Common myeloid progenitor, CD34-positive (primary cell): Measurements from ENCODE around the gene MRPS25.
"Not testable (repeated sequence)": the region's sequence is repeated elsewhere in the genome, so short reads cannot be mapped to it uniquely, and the experiment has no call there.

ENCODE experiments used
- CTCF ChIA-PET: fragments of 350-600 bp; sonication (Branson Sonifier 250); formaldehyde crosslinking; loops from one replicate; lab custom pipeline; 2021; ENCODE audit warnings: antibody characterized with exemption; lab: Charles Lee
- POLR2A ChIA-PET: fragments of 350-600 bp; sonication (Branson Sonifier 250); formaldehyde crosslinking; loops from one replicate; lab custom pipeline; 2021; ENCODE audit warnings: antibody characterized with exemption; lab: Charles Lee
- DNase-seq, 3 donors: peaks; one replicate each; pipeline versions ENCODE4 v3.0.0 to v3.0.0-alpha.2; 2013
- H3K27ac ChIP-seq, 2 experiments: 1 replicate in 1 of 2; 2 replicates in 1 of 2; pipeline ENCODE4 v1.7.0; 2013; ENCODE audit warnings: inconsistent platforms in 2 of 2, low read length in 2 of 2, mild to moderate bottlenecking in 2 of 2, low read depth in 1 of 2, moderate library complexity in 1 of 2; ENCODE audit not compliant: severe bottlenecking in 2 of 2, insufficient read depth in 1 of 2, poor library complexity in 1 of 2
- H3K27me3 ChIP-seq, 5 experiments: replicated peaks in 2 of 5; 1 replicate in 3 of 5; 2 replicates in 2 of 5; pipeline versions ENCODE4 v1.6.1 to v1.7.0; 2013; ENCODE audit warnings: low read length in 4 of 5, mild to moderate bottlenecking in 2 of 5, moderate library complexity in 2 of 5, inconsistent platforms in 1 of 5; ENCODE audit not compliant: insufficient read depth in 5 of 5, control insufficient read depth in 4 of 5
- H3K36me3 ChIP-seq, 4 experiments: 1 replicate in 2 of 4; 2 replicates in 2 of 4; pipeline versions ENCODE4 v1.6.1 to v1.7.0; 2013; ENCODE audit warnings: low read length in 3 of 4, control low read depth in 1 of 4, mild to moderate bottlenecking in 1 of 4; ENCODE audit not compliant: control insufficient read depth in 4 of 4, insufficient read depth in 4 of 4
- H3K4me1 ChIP-seq, 4 experiments: 1 replicate in 3 of 4; 2 replicates in 1 of 4; pipeline versions ENCODE4 v1.6.1 to v1.7.1; 2013; ENCODE audit warnings: low read length in 3 of 4, mild to moderate bottlenecking in 3 of 4, control low read depth in 1 of 4, inconsistent platforms in 1 of 4, moderate library complexity in 1 of 4; ENCODE audit not compliant: control insufficient read depth in 4 of 4, insufficient read depth in 4 of 4; ENCODE audit errors: control extremely low read depth in 1 of 4
- H3K4me3 ChIP-seq, 7 experiments: 1 replicate in 4 of 7; 2 replicates in 3 of 7; pipeline versions ENCODE4 v1.5.1 to v1.7.0; 2013; ENCODE audit warnings: mild to moderate bottlenecking in 7 of 7, low read length in 6 of 7, moderate library complexity in 6 of 7, inconsistent platforms in 2 of 7, low read depth in 2 of 7, control low read depth in 1 of 7; ENCODE audit not compliant: insufficient read depth in 4 of 7, control insufficient read depth in 1 of 7; ENCODE audit errors: extremely low read depth in 1 of 7
- H3K9me3 ChIP-seq, 5 experiments: 1 replicate in 4 of 5; 2 replicates in 1 of 5; pipeline versions ENCODE4 v1.6.1 to v1.7.1; 2013; ENCODE audit warnings: low read length in 4 of 5, mild to moderate bottlenecking in 2 of 5, inconsistent platforms in 1 of 5, low read depth in 1 of 5, moderate library complexity in 1 of 5; ENCODE audit not compliant: control insufficient read depth in 4 of 5, insufficient read depth in 2 of 5; ENCODE audit errors: control extremely low read depth in 1 of 5
- WGBS: methylation state at CpG from one replicate; pipeline ENCODE4 v1.1.5; 2013; ENCODE audit not compliant: insufficient coverage; 5-methylcytosine and 5-hydroxymethylcytosine counted together

The MRPS25 gene

DNA sequence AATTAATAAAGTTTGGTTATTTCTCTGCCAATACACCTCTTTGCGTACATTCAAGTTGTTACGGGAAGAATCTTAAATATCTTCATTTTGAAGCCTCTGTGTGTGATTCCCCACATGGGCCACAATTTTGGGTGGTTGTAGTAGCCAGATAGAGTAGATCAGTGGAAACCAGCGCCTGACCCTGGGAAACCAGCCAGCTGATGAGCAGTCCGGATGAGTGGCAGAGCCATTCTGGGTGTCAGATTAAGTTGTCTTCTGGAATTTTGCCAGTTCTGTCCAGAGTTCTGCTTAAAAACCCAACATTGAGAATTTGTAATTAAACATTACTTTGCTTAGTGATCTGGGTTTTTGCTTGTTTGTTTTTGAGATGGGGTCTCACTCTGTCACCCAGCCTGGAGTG, 49.7 kb downstream of the MRPS25 start:
- WGBS: 98% methylated on average over 4 of the region's 4 CpGs
- H3K4me1 ChIP-seq: no peaks in the 10 kb centered on the region
- no peak overlapping the region for H3K27ac ChIP-seq
- no peak for DNase-seq
- H3K9me3 ChIP-seq: no peaks in the 10 kb centered on the region
- no peak overlapping the region for H3K4me3 ChIP-seq
- CTCF ChIA-PET: interaction anchor here (0.6 to 1.2 kb wide), 3 partner anchors 26 to 106 kb away, joined by 3 read pairs; no protein-coding TSS in a partner anchor
- POLR2A ChIA-PET: no interaction called here
- H3K36me3 ChIP-seq: peaks cover 42 to 77% (median 53%) of the 10 kb centered on the region in 4 experiments
- H3K27me3 ChIP-seq: no peaks in the 10 kb centered on the region

GRCh38 chr3:15014606-15015328, 50.3 kb downstream of the MRPS25 start:
- POLR2A ChIA-PET: no interaction called here
- H3K4me1 ChIP-seq: no peaks in the 10 kb centered on the region
- H3K9me3 ChIP-seq: no peaks in the 10 kb centered on the region
- H3K4me3 ChIP-seq: no peak overlapping the region
- 100% methylated on average over 2 of the region's 3 CpGs for WGBS
- no peak overlapping the region for H3K27ac ChIP-seq
- CTCF ChIA-PET: interaction anchor here (0.6 to 1.4 kb wide), 4 partner anchors 26 to 105 kb away, joined by 3 read pairs; no protein-coding TSS in a partner anchor
- no peak for DNase-seq
- H3K27me3 ChIP-seq: no peaks in the 10 kb centered on the region
- peaks cover 36 to 72% (median 50%) of the 10 kb centered on the region in 4 experiments for H3K36me3 ChIP-seq

GRCh38 chr3:15011174-15011573, 53.9 kb downstream of the MRPS25 start:
- POLR2A ChIA-PET: no interaction called here
- peaks cover 39 to 63% (median 44%) of the 10 kb centered on the region in 4 experiments for H3K36me3 ChIP-seq
- no peaks in the 10 kb centered on the region for H3K4me1 ChIP-seq
- CTCF ChIA-PET: interaction anchor here (1.3 kb wide), 1 partner anchor 85 kb away, joined by 3 read pairs; no protein-coding TSS in a partner anchor
- no peak overlapping the region for H3K4me3 ChIP-seq
- no peaks in the 10 kb centered on the region for H3K9me3 ChIP-seq
- peak overlapping the region in 1 of 2 experiments; percentile 1 for H3K27ac ChIP-seq
- H3K27me3 ChIP-seq: no peaks in the 10 kb centered on the region
- peak in 1 of 3 donors; percentile 14 for DNase-seq
- 98% methylated on average over 5 of the region's 5 CpGs for WGBS

GRCh38 chr3:15010664-15011063, 54.5 kb downstream of the MRPS25 start:
- ChIA-PET POLR2A (no interaction called here), CTCF (interaction anchor here (1.3 kb wide), 1 partner anchor 85 kb away, joined by 3 read pairs; no protein-coding TSS in a partner anchor)
- Histone ChIP-seq H3K4me3 (no peak overlapping the region), H3K9me3 (no peaks in the 10 kb centered on the region), H3K27ac (no peak overlapping the region), H3K27me3 (no peaks in the 10 kb centered on the region), H3K4me1 (no peaks in the 10 kb centered on the region), H3K36me3 (peaks cover 36 to 60% (median 44%) of the 10 kb centered on the region in 4 experiments)
- DNase-seq: peak in 2 of 3 donors; percentile 11 to 23
- no CpG with 5 or more reads among the region's 1 CpG for WGBS

GRCh38 chr3:15009167-15009566, 55.9 kb downstream of the MRPS25 start:
- H3K27ac ChIP-seq: no peak overlapping the region
- DNase-seq: no peak
- H3K36me3 ChIP-seq: peaks cover 36 to 60% (median 37%) of the 10 kb centered on the region in 4 experiments
- H3K9me3 ChIP-seq: peaks cover 0 to 3% (median 0%) of the 10 kb centered on the region in 5 experiments
- H3K4me3 ChIP-seq: no peak overlapping the region
- H3K4me1 ChIP-seq: no peaks in the 10 kb centered on the region
- no peaks in the 10 kb centered on the region for H3K27me3 ChIP-seq
- ChIA-PET CTCF (no interaction called here), POLR2A (no interaction called here)
- 96% methylated on average over 4 of the region's 5 CpGs for WGBS

DNA sequence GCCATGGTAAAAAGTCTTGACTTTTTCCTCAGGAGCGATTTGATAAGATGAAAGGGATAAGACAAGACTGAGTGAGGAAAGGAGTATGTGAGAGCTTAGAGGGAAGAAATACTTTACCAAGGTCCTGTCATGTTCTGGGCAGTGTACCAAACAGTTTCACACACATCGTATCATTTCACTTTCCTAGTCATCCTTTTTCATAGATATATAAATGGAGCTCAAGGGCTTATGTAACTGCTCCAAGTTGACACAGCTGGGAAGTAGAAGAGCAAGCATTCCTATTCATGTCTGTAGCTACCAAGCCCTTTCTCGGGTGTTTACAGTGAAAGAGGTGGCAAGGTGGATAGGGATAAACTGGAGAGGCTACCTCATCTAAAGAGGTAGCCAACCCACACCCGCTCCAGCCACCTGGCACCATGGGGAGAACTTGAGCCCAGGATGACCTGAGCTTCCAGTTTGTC, 57.4 kb downstream of the MRPS25 start:
- Histone ChIP-seq H3K27me3 (no peaks in the 10 kb centered on the region), H3K4me1 (no peaks in the 10 kb centered on the region), H3K36me3 (peaks cover 27 to 55% (median 36%) of the 10 kb centered on the region in 4 experiments), H3K4me3 (no peak overlapping the region), H3K27ac (no peak overlapping the region), H3K9me3 (peaks cover 0 to 8% (median 0%) of the 10 kb centered on the region in 5 experiments)
- CTCF ChIA-PET: interaction anchor here (1.0 kb wide), 1 partner anchor 10 kb away, joined by 3 read pairs; no protein-coding TSS in a partner anchor
- POLR2A ChIA-PET: no interaction called here
- no peak for DNase-seq
- 100% methylated on average over 2 of the region's 4 CpGs for WGBS

- CTCF ChIA-PET, H3K27ac ChIP-seq, POLR2A ChIA-PET, DNase-seq, H3K4me3 ChIP-seq, H3K27me3 ChIP-seq, H3K4me1 ChIP-seq: not testable (repeated sequence)
- WGBS: 96% methylated on average over 5 of the region's 6 CpGs
- peaks cover 0 to 17% (median 2%) of the 10 kb centered on the region in 5 experiments for H3K9me3 ChIP-seq
- peaks cover 9 to 27% (median 17%) of the 10 kb centered on the region in 4 experiments for H3K36me3 ChIP-seq
These were observed 65.9 kb downstream of the MRPS25 start for GRCh38 chr3:14999182-14999581.
